ENCODE results near the gene GBX2. TPM values are rescaled to one million over a fixed set of nuclear protein-coding genes. Genes with fewer than 3 reads are reported as not detected.

Gene GBX2
- total RNA-seq, 1 experiment from 2014 or later = not detected

- CTCF ChIA-PET = no interaction called here
- Mint-ChIP-seq H3K4me3 (ENCODE audit: unreplicated experiment) (no peak overlapping the region), H3K27me3 (ENCODE audit: insufficient read depth, unreplicated experiment) (no peaks in the 10 kb centered on the region), H3K4me1 (ENCODE audit: insufficient read depth, unreplicated experiment) (no peaks in the 10 kb centered on the region), H3K36me3 (ENCODE audit: insufficient read depth, unreplicated experiment) (no peaks in the 10 kb centered on the region), H3K9me3 (ENCODE audit: unreplicated experiment) (no peaks in the 10 kb centered on the region), H3K27ac (ENCODE audit: low read depth, unreplicated experiment) (no peak overlapping the region)
- no peak for TF ChIP-seq CTCF (IDR thresholded peaks at IDR 0.05; ENCODE audit: unreplicated experiment)
- BruUV-seq (replicated peaks) = no TSS peak
- POLR2A ChIA-PET = no interaction called here
- intact Hi-C loops (cut with micrococcal nuclease) = no loop called here
- no peak for DNase-seq (ENCODE audit: unreplicated experiment)
Observed at GRCh38 chr2:236136538-236136937, 31.6 kb downstream of the GBX2 start.

- ChIA-PET POLR2A (interaction anchor here (0.7 kb wide), 1 partner anchor 1025 kb away, joined by 3 read pairs; no protein-coding TSS in a partner anchor), CTCF (no interaction called here)
- Mint-ChIP-seq H3K4me1 (ENCODE audit: insufficient read depth, unreplicated experiment) (no peaks in the 10 kb centered on the region), H3K36me3 (ENCODE audit: insufficient read depth, unreplicated experiment) (peaks cover 2% of the 10 kb centered on the region), H3K9me3 (ENCODE audit: unreplicated experiment) (no peaks in the 10 kb centered on the region), H3K27me3 (ENCODE audit: insufficient read depth, unreplicated experiment) (no peaks in the 10 kb centered on the region), H3K4me3 (ENCODE audit: unreplicated experiment) (no peak overlapping the region), H3K27ac (ENCODE audit: low read depth, unreplicated experiment) (no peak overlapping the region)
- TF ChIP-seq CTCF (IDR thresholded peaks at IDR 0.05; ENCODE audit: unreplicated experiment) = no peak
- no peak for DNase-seq (ENCODE audit: unreplicated experiment)
- BruUV-seq (replicated peaks) = no TSS peak
- intact Hi-C loops (cut with micrococcal nuclease) = no loop called here
Observed at GRCh38 chr2:236133410-236134012, 34.7 kb downstream of the GBX2 start.

GRCh38 chr2:236131073-236131692 is 37.0 kb downstream of the GBX2 start:
- POLR2A ChIA-PET = no interaction called here
- no peak overlapping the region for H3K27ac Mint-ChIP-seq (ENCODE audit: low read depth, unreplicated experiment)
- CTCF ChIA-PET = no interaction called here
- intact Hi-C loops (cut with micrococcal nuclease) = no loop called here
- H3K27me3 Mint-ChIP-seq (ENCODE audit: insufficient read depth, unreplicated experiment) = no peaks in the 10 kb centered on the region
- H3K4me3 Mint-ChIP-seq (ENCODE audit: unreplicated experiment) = no peak overlapping the region
- TF ChIP-seq CTCF (IDR thresholded peaks at IDR 0.05; ENCODE audit: unreplicated experiment) = no peak
- H3K4me1 Mint-ChIP-seq (ENCODE audit: insufficient read depth, unreplicated experiment) = no peaks in the 10 kb centered on the region
- no TSS peak for BruUV-seq (replicated peaks)
- H3K9me3 Mint-ChIP-seq (ENCODE audit: unreplicated experiment) = no peaks in the 10 kb centered on the region
- no peak for DNase-seq (ENCODE audit: unreplicated experiment)
- peaks cover 7% of the 10 kb centered on the region for H3K36me3 Mint-ChIP-seq (ENCODE audit: insufficient read depth, unreplicated experiment)

- Mint-ChIP-seq H3K4me1 (ENCODE audit: insufficient read depth, unreplicated experiment) (no peaks in the 10 kb centered on the region), H3K9me3 (ENCODE audit: unreplicated experiment) (no peaks in the 10 kb centered on the region), H3K36me3 (ENCODE audit: insufficient read depth, unreplicated experiment) (peaks cover 9% of the 10 kb centered on the region), H3K27ac (ENCODE audit: low read depth, unreplicated experiment) (no peak overlapping the region), H3K27me3 (ENCODE audit: insufficient read depth, unreplicated experiment) (no peaks in the 10 kb centered on the region), H3K4me3 (ENCODE audit: unreplicated experiment) (no peak overlapping the region)
- intact Hi-C loops (cut with micrococcal nuclease) = no loop called here
- BruUV-seq (replicated peaks) = no TSS peak
- no peak for TF ChIP-seq CTCF (IDR thresholded peaks at IDR 0.05; ENCODE audit: unreplicated experiment)
- ChIA-PET POLR2A (no interaction called here), CTCF (no interaction called here)
- DNase-seq (ENCODE audit: unreplicated experiment) = no peak
Observed at GRCh38 chr2:236130349-236130998, 37.7 kb downstream of the GBX2 start.
